HG03442 (cell line): ENCODE measurements around the gene RBMY1F.
"Not testable (repeated sequence)": the region's sequence is repeated elsewhere in the genome, so short reads cannot be mapped to it uniquely, and the experiment has no call there.

Experiments
- ATAC-seq: cut with Tn5 transposase; IDR thresholded peaks from one replicate; pipeline ENCODE4 v1.9.1; 2021; ENCODE audit warnings: mild to moderate bottlenecking, moderate library complexity; ENCODE audit not compliant: unreplicated experiment

The RBMY1F gene

GRCh38 chrY:22182823-22183222, at the start of gene RBMY1F:
TSS of gene RBMY1F (minus strand) at chrY:22182923. CDS start at chrY:22180969, 1,954 bp downstream.
- not testable (repeated sequence) for ATAC-seq

GRCh38 chrY:22151144-22151543, 31.6 kb downstream of the RBMY1F start:
- peak; percentile 64 for ATAC-seq

GRCh38 chrY:22141011-22141695, 41.6 kb downstream of the RBMY1F start:
- not testable (repeated sequence) for ATAC-seq

GRCh38 chrY:22134719-22135118, 48.0 kb downstream of the RBMY1F start:
- not testable (repeated sequence) for ATAC-seq

- not testable (repeated sequence) for ATAC-seq
These were observed 52.2 kb downstream of the RBMY1F start for GRCh38 chrY:22130494-22130893.
